ENCODE data around the gene BRINP2. TPM values are rescaled to one million over a fixed set of nuclear protein-coding genes. Genes with fewer than 3 reads are reported as not detected.

The BRINP2 gene
- polyA plus RNA-seq, 1 donor (not counting 4 experiments of a cell fraction or from before 2014, with no cell fraction given): not detected

DNA sequence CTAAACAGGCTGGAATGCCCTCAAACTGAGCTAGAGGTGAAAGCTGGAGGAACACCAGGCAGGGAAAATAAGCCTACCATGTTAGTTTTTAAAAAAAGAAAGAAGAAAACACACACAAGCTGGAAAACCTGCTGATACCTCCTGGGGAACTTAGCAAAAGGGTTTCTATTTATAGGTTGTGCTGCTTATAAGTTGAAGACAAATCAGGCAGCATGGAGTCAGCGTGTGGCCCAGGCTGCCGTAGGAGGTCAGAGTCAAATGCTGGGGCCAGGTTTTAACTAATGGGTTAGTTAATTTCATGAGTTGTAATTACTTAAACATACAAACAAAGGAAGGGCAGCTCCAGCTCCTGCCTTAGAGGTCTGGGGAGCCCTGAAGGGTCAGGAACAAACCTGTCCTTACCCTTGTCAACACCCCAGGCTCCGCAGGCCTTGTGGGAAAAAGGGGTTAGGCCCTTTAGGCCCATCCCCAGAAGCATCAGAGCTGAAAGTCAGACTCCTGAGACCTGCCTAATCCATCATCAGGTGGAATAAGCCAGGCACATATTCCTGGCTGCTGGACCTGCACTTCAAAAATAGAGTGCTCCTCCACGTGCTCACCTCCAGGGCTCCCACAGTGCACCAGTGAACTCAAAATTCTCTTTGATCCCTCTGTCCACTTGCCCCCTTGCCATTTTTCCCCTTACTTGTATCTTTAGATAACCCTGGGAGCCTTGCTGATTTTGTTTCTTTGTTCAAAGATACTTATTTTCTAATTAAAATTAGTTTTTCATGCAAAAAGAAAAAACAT, 59.7 kb downstream of the BRINP2 start:
- H3K9ac ChIP-seq (ENCODE audit: control insufficient read depth, extremely low read depth, insufficient read depth, low read length): no peak overlapping the region
- no peak overlapping the region for H2AFZ ChIP-seq (ENCODE audit: control insufficient read depth, low read length)
- TF ChIP-seq, protein P1, sequence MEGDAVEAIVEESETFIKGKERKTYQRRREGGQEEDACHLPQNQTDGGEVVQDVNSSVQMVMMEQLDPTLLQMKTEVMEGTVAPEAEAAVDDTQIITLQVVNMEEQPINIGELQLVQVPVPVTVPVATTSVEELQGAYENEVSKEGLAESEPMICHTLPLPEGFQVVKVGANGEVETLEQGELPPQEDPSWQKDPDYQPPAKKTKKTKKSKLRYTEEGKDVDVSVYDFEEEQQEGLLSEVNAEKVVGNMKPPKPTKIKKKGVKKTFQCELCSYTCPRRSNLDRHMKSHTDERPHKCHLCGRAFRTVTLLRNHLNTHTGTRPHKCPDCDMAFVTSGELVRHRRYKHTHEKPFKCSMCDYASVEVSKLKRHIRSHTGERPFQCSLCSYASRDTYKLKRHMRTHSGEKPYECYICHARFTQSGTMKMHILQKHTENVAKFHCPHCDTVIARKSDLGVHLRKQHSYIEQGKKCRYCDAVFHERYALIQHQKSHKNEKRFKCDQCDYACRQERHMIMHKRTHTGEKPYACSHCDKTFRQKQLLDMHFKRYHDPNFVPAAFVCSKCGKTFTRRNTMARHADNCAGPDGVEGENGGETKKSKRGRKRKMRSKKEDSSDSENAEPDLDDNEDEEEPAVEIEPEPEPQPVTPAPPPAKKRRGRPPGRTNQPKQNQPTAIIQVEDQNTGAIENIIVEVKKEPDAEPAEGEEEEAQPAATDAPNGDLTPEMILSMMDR (optimal IDR thresholded peaks at IDR 0.05 in 1 of 3, IDR thresholded peaks at IDR 0.05 in 1 of 3, conservative IDR thresholded peaks at IDR 0.05 in 1 of 3; ENCODE audit: extremely low read depth in 1 of 3, insufficient read depth in 2 of 3, low read length in 3 of 3): no peak
- no peak for TF ChIP-seq EZH2 (IDR thresholded peaks at IDR 0.05; ENCODE audit: low read length)
- H3K4me2 ChIP-seq (ENCODE audit: control insufficient read depth, extremely low read depth, insufficient read depth, low read depth, low read length): no peak overlapping the region
- no peaks in the 10 kb centered on the region for H3K9me3 ChIP-seq (ENCODE audit: control insufficient read depth, low read depth, low read length)
- no peaks in the 10 kb centered on the region for H3K79me2 ChIP-seq (ENCODE audit: control insufficient read depth, insufficient read depth, low read length)
- no peaks in the 10 kb centered on the region for H3K9me1 ChIP-seq (ENCODE audit: control insufficient read depth, extremely low read depth, insufficient read depth, low read length)
- H4K20me1 ChIP-seq (ENCODE audit: control insufficient read depth, extremely low read depth, insufficient read depth, low read length): no peaks in the 10 kb centered on the region
- no peak overlapping the region for H3K27ac ChIP-seq (ENCODE audit: control insufficient read depth, insufficient read depth, low read length)
- dilution Hi-C loops (cut with MboI; ENCODE audit: extremely low pct_ligation_motif_present, low sequenced_read_pairs): no loop called here
- H3K27me3 ChIP-seq (ENCODE audit: control insufficient read depth, extremely low read depth, insufficient read depth, low read length): no peaks in the 10 kb centered on the region
- no peak overlapping the region for H3K4me3 ChIP-seq (ENCODE audit: control insufficient read depth in 2 of 3, extremely low read depth in 1 of 3, insufficient read depth in 2 of 3, low read depth in 1 of 3, low read length in 3 of 3)
- H3K4me1 ChIP-seq (ENCODE audit: control insufficient read depth, extremely low read depth, insufficient read depth, low read length): peaks cover 11% of the 10 kb centered on the region
- no peak for DNase-seq (ENCODE audit: low read depth, low spot score)
- FAIRE-seq: no peak
- no peaks in the 10 kb centered on the region for H3K36me3 ChIP-seq (ENCODE audit: control insufficient read depth in 2 of 2, extremely low read depth in 1 of 2, insufficient read depth in 2 of 2, low read length in 2 of 2)

DNA sequence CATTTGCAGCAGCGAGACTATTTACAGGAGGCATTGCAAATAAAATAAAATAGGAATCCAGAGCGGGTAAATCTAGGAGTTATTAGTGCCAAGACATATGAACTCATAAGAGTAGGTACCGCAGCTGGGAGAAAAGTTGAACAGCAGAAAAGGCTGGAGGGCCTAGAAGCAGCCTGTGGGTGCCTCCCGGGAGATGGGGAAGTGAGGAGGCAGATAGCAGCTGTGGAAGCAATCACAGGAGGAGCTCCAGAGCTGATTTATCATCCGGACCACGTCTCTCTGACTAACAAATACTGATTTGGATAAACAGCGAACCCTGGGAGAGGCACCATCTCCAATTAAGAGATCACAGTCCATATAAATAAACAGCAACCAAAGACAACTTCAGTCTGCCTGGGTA, 64.6 kb downstream of the BRINP2 start:
- Histone ChIP-seq H3K9me1 (ENCODE audit: control insufficient read depth, extremely low read depth, insufficient read depth, low read length) (no peaks in the 10 kb centered on the region), H3K27me3 (ENCODE audit: control insufficient read depth, extremely low read depth, insufficient read depth, low read length) (no peaks in the 10 kb centered on the region), H2AFZ (ENCODE audit: control insufficient read depth, low read length) (no peak overlapping the region), H3K4me2 (ENCODE audit: control insufficient read depth, extremely low read depth, insufficient read depth, low read depth, low read length) (no peak overlapping the region), H3K27ac (ENCODE audit: control insufficient read depth, insufficient read depth, low read length) (no peak overlapping the region), H3K4me1 (ENCODE audit: control insufficient read depth, extremely low read depth, insufficient read depth, low read length) (no peaks in the 10 kb centered on the region), H3K36me3 (ENCODE audit: control insufficient read depth in 2 of 2, extremely low read depth in 1 of 2, insufficient read depth in 2 of 2, low read length in 2 of 2) (no peaks in the 10 kb centered on the region), H3K79me2 (ENCODE audit: control insufficient read depth, insufficient read depth, low read length) (no peaks in the 10 kb centered on the region), H4K20me1 (ENCODE audit: control insufficient read depth, extremely low read depth, insufficient read depth, low read length) (no peaks in the 10 kb centered on the region), H3K9me3 (ENCODE audit: control insufficient read depth, low read depth, low read length) (no peaks in the 10 kb centered on the region), H3K4me3 (ENCODE audit: control insufficient read depth in 2 of 3, extremely low read depth in 1 of 3, insufficient read depth in 2 of 3, low read depth in 1 of 3, low read length in 3 of 3) (no peak overlapping the region), H3K9ac (ENCODE audit: control insufficient read depth, extremely low read depth, insufficient read depth, low read length) (no peak overlapping the region)
- dilution Hi-C loops (cut with MboI; ENCODE audit: extremely low pct_ligation_motif_present, low sequenced_read_pairs): no loop called here
- FAIRE-seq (no peak), DNase-seq (ENCODE audit: low read depth, low spot score) (no peak)
- no peak for TF ChIP-seq EZH2 (IDR thresholded peaks at IDR 0.05; ENCODE audit: low read length)
- TF ChIP-seq, protein P1 (optimal IDR thresholded peaks at IDR 0.05 in 1 of 3, IDR thresholded peaks at IDR 0.05 in 1 of 3, conservative IDR thresholded peaks at IDR 0.05 in 1 of 3; ENCODE audit: extremely low read depth in 1 of 3, insufficient read depth in 2 of 3, low read length in 3 of 3): no peak

Measured in keratinocyte (primary cell).